ENCODE data around the gene IFIT2. TPM values are rescaled to one million over a fixed set of nuclear protein-coding genes. Genes with fewer than 3 reads are reported as not detected.

IFIT2 gene
- total RNA-seq, 6 experiments from 2014 or later = 4.7 to 12.4 (median 9.8) TPM

- intact Hi-C loops (cut with DNase I) = no loop called here
- Histone ChIP-seq H3K27ac (peak overlapping the region; percentile 80 to 95 (median 82)), H3K4me3 (peak overlapping the region; percentile 33 to 51 (median 47)), H3K9me3 (no peaks in the 10 kb centered on the region), H3K27me3 (no peaks in the 10 kb centered on the region), H3K4me1 (peaks cover 0 to 31% (median 9%) of the 10 kb centered on the region in 4 donors), H3K36me3 (no peaks in the 10 kb centered on the region)
- ATAC-seq (peak; percentile 70 to 80 (median 73)), DNase-seq (no peak)
- TF ChIP-seq CTCF (IDR thresholded peaks at IDR 0.05) = no peak
- TF ChIP-seq POLR2A (IDR thresholded peaks at IDR 0.05) = peak; percentile 49
- WGBS (ENCODE audit: insufficient coverage, low coverage, low lambda C conversion rate, missing lambda C conversion rate) = 0% methylated on average over 5 of the region's 5 CpGs
These were observed 30.3 kb downstream of the IFIT2 start for GRCh38 chr10:89332123-89332633.

- WGBS (ENCODE audit: insufficient coverage, low coverage, low lambda C conversion rate, missing lambda C conversion rate) = 84% methylated on average over 3 of the region's 3 CpGs
- H3K27ac ChIP-seq = no peak overlapping the region
- peaks cover 0 to 22% (median 7%) of the 10 kb centered on the region in 4 donors for H3K4me1 ChIP-seq
- intact Hi-C loops (cut with DNase I) = no loop called here
- TF ChIP-seq CTCF (IDR thresholded peaks at IDR 0.05) = no peak
- TF ChIP-seq POLR2A (IDR thresholded peaks at IDR 0.05) = no peak
- peaks cover 0 to 25% (median 5%) of the 10 kb centered on the region in 4 donors for H3K36me3 ChIP-seq
- no peaks in the 10 kb centered on the region for H3K27me3 ChIP-seq
- H3K9me3 ChIP-seq = no peaks in the 10 kb centered on the region
- no peak for DNase-seq
- H3K4me3 ChIP-seq = no peak overlapping the region
- no peak for ATAC-seq
These were observed 33.4 kb downstream of the IFIT2 start for GRCh38 chr10:89335226-89335625.

GRCh38 chr10:89336241-89336640 is 34.4 kb downstream of the IFIT2 start:
- Histone ChIP-seq H3K27ac (no peak overlapping the region), H3K4me3 (no peak overlapping the region), H3K27me3 (no peaks in the 10 kb centered on the region), H3K36me3 (peaks cover 0 to 25% (median 5%) of the 10 kb centered on the region in 4 donors), H3K4me1 (peaks cover 0 to 30% (median 7%) of the 10 kb centered on the region in 4 donors), H3K9me3 (no peaks in the 10 kb centered on the region)
- intact Hi-C loops (cut with DNase I) = no loop called here
- DNase-seq = no peak
- TF ChIP-seq CTCF (IDR thresholded peaks at IDR 0.05) (no peak), POLR2A (IDR thresholded peaks at IDR 0.05) (no peak)
- no peak for ATAC-seq
- WGBS (ENCODE audit: insufficient coverage, low coverage, low lambda C conversion rate, missing lambda C conversion rate) = 59% methylated on average over 3 of the region's 3 CpGs

GRCh38 chr10:89337484-89337883 is 35.6 kb downstream of the IFIT2 start:
- H3K4me1 ChIP-seq = peaks cover 0 to 33% (median 7%) of the 10 kb centered on the region in 4 donors
- WGBS (ENCODE audit: insufficient coverage, low coverage, low lambda C conversion rate, missing lambda C conversion rate) = 76% methylated on average over 5 of the region's 6 CpGs
- intact Hi-C loops (cut with DNase I) = no loop called here
- no peaks in the 10 kb centered on the region for H3K27me3 ChIP-seq
- H3K36me3 ChIP-seq = peaks cover 0 to 25% (median 5%) of the 10 kb centered on the region in 4 donors
- ATAC-seq (peak in 1 of 4 donors; percentile 12), DNase-seq (no peak)
- H3K4me3 ChIP-seq = no peak overlapping the region
- TF ChIP-seq POLR2A (IDR thresholded peaks at IDR 0.05) (no peak), CTCF (IDR thresholded peaks at IDR 0.05) (no peak)
- H3K27ac ChIP-seq = no peak overlapping the region
- no peaks in the 10 kb centered on the region for H3K9me3 ChIP-seq

All from right lobe of liver (tissue), 6 donors.